NCI-H82 treated with DMSO at 0.1 percent for 48 hours (cell line): Measurements from ENCODE around the gene MAP7D2.

Source experiments
- DNase-seq: peaks from one replicate; lab custom pipeline; 2025; ENCODE audit not compliant: unreplicated experiment; lab: John Stamatoyannopoulos, UW

Gene MAP7D2

DNA sequence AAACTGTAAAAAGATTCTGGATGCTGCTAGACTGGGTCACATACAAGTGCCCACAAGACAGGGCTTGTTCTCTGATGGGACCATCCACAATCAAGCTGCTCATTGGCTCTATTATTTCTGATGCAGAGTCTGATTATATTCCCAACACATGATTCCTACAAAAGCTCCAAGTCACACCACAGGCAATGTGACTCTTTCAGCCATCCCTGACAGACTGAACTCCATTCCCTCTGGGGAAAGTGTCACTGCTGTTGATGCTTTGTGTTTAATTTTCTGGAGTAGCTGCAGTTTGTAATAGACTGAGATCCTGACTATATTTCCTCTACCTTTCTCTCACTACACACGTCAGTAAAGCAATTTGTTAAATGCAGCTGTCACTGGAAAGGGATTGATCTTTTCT lies 70.5 kb downstream of the MAP7D2 start:
- DNase-seq, result no peak

DNA sequence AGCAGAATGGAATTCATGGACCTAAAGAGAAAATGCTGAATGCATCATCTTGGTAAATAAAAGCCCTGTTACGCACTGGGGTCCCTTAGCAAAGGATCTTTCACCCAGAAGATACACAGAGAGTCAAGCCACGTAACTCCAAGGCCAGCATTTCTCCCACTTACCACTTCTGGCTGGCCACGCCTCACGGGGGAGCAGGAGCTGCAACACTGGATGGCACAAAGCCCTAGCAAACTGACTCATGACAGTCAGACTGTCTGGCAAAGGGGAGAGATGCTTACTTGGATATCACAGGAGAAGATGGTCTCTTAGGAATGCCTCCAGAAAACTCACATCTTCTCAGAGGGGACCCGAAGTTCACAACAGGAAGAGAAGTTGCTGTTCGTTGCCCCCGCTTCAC lies 74.5 kb downstream of the MAP7D2 start:
- no peak for DNase-seq

DNA sequence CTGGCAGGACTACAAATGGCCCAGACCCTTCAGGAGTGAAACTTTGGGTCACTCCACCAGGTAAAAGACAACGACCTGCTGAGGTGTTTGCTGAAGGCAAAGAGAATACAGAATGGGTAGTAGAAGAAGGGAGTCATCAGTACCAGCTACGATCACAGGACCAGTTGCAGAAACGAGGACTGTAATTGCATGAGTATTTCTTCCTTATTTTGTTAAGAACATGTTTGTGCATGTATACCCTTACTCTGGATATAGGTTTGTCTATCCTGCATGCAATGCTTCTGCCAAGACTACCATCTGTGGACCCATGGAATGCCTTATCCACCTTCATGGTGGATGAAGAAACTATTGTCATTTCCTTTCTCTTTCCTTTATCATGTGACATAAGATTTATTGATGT lies 77.7 kb downstream of the MAP7D2 start:
- no peak for DNase-seq

DNA sequence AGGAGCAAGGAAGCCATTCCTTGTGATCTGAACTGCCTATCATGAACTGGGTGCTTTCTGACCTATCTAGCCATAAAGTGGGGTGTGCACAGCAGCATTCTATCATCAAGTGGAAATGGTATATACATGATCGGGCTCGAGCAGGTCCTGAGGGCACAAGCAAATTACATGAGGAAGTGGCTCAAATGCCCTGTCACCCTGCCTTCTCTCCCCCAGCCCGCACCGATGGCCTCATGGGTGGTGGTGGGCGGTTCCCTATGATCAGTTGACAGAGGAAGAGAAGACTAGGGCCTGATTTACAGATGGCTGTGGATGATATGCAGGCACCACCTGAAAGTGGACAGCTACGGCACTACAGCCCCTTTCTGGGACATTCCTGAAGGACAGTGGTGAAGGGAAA lies 79.5 kb downstream of the MAP7D2 start:
- no peak for DNase-seq

DNA sequence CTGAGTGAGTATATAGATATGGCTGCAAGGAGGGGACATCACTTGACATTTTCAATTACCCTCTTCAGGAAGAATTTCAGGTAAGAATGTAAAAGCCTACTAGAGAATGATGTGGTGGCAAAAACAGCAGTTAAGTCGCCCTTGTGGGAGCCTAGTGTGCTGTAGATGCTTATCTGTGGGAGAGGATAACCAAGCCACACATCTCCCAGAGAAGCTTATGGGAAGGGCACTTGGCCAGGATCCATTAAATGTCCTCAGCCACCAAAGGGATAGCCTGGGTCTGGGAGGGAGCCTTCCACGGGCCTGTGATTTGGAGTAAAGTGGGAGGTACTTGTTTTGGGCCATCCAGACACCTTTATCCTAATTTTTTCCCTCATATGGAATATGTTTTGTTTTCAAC lies 84.5 kb downstream of the MAP7D2 start:
- no peak for DNase-seq

DNA sequence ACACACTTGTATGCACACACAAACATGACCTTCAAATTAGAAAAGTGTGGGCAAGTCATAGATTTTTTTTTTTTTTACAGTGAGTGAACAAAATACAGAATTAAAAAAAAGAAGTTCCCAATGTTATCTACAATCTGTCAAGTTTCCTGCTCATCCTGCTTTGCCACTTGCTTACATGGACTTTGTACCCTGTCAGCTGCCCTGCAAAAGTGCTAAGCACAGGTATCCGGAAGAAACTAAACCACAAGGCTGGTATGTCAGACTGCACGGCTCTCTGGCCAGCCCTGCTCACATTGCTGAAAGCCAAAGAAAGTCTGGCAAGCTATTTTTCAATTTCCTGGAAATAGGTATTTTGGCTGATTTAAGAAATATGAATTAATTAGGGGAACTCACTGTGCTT lies 87.0 kb downstream of the MAP7D2 start:
- no peak for DNase-seq

DNA sequence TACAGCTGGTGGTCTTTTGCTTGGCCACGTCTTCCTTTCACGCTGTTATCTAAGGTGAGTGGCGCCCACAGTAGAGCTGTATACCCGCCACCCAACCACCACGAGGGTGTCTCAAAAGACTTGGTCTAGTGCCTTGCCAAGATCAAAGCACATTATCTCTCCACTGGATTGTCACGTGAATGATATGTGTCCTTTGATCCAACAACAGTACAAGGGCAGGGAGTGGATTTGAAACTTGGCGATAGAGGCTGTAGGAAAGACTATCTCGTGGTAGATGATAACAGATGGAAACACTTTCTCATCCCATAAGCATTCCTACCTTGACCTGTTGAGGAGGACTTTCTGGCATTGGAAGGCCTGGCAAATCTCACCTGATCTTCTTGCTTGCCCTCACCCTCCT lies 88.1 kb downstream of the MAP7D2 start:
- no peak for DNase-seq

DNA sequence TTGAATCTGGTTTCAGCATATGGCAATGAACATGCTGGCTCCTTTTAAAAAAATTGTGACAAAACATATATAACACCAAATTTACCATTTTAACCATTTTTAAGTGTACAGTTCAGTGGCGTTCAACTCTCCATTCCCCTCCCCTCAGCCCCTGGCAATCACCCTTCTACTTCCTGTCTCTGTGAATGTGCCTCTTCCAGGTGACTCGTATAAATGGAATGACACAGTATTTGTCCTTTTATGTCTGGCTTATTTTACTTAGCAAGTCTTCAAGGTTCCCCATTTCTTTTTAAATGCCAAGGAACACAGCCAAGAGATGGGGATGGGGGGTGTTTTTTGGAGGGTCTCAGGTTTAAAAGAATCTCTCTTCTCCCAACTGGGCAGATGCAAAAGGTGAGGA lies 90.4 kb downstream of the MAP7D2 start:
- no peak for DNase-seq

DNA sequence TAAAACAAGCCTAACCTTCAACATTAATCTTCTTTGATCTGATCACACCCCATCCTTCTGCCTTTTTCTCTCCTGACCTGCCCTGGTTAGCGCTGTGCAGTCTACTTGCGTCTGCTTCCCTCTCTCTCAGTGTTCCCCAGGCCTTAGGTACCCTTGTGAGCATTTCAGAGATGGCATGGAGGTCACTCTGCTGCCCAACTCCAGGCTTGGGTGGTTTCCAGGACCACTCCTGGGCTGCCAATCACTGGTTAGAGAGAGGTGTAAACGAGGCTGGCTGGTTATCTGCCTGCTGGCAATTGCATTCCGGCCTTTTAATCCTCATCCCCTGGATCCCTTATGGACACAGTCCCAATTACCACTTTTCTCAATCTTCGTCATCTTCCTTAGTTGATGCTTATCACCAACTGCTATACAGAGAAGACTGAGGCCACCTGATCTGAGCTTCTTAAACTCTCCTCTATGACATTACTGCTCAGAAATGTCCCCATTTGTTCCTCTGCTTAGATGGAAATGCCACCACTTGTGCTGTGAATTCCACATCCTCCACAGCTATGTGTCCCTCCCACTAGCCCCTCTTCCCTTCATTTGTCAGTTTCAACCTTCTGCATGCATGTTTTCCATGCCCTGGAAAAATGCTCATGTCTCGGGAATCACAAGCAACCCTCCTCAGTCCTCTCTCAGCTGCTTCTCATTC lies 96.9 kb downstream of the MAP7D2 start:
- no peak for DNase-seq

DNA sequence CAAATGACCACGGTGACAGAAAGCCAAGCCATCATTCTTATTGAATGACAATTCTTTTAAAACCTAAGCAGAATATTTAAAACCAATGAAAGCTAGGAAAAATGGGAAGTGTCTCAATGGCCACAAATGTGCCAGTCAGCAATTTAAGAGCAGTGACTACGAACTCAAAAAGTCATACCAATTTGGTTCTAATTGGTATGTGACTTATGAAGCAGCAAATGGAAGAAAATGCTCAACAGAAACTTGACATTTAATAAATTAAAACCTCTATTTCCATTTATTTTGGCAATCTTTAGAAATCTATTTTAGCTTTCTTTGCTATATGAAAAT lies 100.1 kb downstream of the MAP7D2 start:
- no peak for DNase-seq

DNA sequence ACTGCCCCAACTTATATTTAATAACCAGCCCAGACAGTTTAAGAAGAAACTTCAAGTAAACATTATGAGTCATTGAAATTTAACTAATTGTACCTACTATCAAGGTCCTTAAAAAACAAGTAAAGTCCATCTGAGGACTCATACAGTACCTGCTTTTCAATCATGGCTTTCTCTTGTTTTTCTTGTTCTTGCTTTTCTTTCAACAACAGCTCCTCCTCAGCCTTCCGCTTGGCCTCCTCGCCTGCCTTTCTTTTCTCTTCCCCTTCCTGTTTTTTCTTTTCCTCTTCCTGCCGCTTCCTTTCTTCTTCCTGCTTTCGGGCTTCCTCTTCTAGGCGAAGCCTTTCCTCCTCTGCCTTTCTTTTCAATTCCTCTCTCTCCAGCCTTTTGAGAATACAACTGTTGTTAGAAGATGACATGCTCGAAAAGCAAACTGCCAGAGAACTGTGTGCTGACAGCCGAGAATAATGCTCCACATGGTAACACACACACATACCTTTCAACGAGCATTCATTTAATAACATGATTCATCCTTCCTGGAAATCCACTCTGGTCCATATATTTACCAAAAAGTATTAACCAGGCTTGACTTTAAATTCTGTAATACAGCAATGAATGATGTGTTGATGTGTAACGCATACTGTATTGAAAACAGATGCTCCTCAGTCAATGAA lies 100.6 kb downstream of the MAP7D2 start:
- no peak for DNase-seq

DNA sequence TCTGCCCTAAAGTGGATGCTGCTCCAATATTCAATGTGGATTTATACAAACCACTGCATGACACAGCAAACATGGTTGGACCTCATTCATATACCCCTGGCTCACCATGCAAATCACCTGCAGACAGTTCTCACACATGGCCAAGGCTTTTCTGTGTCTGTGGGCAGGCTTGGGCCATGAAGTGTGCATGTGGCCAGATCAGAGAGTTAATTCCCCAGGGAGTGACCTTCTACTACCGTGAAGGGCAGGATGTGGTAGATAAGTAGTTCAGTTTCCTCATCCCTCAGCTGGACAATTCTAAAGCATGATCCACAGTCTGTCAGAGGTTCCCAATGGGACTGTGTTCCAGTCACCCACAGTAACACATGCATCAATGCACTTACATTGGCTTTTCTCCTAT lies 101.3 kb downstream of the MAP7D2 start:
- no peak for DNase-seq

DNA sequence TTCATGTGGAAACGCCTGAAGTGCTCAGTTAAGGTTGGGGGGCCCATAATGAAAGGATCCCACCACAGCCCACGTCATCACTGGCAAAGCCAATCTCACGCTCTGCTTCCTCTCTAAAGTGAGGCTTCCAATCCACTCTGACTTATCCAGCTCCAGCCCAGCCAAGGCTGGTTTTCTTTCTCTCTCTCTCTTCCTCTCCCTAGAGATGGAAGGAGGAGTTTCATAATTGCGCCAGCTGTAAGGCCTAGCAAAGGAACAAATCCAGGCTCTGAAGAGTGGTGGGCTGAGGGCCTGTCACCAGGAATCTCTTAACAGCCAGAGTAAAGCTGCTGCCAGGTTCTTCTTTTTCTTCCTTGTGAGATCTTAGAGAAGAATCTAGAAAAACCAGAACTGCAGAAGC lies 105.1 kb downstream of the MAP7D2 start:
- no peak for DNase-seq

DNA sequence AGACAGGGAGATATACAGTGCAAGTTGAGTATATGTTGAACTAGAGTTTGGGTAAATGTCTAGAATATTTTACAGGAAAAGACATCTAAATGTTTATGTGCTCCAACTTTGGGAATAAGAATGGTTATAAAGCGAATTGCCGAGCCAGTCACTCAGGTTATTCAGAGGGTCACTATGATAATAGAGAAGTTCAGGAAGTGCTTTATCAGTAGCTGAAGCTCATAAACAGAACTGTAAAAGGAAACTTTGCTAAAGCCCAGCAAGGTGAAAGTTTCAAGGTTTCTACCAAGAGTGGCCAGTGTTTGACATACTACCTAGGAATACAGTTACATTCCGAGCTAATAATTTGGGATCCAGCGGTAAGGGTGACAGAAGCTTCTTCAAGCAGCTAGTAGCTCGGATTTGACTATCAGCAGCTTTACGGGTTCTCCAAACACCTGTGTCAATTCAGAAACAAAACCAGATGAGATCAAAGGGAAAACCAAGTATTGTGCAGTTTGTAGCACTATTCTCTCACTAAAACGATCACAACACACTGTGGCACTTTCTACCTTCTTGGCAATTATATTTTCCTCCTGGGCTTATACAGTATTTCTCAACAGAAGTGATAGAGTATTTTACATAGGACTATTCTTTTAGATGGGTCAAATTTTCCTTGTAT lies 108.6 kb downstream of the MAP7D2 start:
- DNase-seq, result no peak

DNA sequence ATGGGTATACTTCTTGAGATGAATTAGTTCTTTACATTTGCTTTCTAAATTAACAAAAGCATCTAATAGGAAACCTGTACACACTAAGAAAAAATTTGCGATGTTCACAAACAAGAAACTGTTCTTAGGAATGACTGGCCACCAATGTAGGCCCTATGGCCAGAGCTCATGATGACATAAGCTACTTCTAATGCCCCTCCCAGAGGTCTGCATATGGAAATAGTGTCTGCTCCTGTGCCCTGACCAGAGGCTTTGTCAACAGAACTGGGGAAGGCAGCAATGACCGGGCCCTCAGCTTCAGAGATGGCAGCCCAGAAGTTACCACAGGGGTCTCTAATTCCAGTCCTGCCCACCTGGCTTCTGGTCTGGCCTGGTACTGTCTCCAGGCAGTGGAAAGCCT lies 110.8 kb downstream of the MAP7D2 start:
- no peak for DNase-seq

DNA sequence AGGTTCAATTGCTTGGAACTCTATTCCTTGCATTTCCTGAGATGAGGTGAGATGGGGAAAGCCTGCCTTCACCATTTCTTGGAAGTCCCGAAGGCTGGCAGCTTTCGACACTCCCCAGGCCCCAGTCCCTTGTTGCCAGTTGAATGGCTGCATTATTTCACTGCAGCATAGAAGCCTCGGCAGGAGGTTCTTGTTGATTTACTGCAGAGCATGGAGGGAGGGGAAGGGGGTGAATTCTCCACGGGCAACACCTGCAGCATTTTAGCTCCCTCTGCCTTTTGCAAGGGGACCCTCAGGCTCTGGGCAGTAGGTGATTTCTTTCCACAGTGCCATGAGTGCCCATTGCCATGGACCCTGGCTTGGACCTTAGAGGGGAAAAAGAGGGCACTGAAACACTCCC lies 115.1 kb downstream of the MAP7D2 start:
- DNase-seq, result no peak

DNA sequence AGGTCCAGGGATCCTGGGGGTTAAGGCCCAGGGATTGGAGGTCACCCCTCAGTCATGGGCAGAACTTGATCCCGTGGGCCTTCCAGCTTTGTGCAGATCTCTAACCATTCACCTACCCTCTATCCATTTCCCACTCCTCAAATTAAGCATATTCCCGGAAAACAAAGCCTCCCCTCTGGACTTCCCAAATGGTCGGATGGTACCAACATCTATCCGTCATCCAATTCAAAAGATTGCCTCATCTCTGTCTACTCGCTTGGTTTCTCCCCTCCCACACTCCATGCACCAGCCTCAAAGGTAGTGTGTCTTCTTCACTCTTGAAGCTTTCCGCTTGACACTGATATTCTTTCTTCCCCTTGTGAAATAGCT lies 125.4 kb downstream of the MAP7D2 start:
- DNase-seq, result no peak

DNA sequence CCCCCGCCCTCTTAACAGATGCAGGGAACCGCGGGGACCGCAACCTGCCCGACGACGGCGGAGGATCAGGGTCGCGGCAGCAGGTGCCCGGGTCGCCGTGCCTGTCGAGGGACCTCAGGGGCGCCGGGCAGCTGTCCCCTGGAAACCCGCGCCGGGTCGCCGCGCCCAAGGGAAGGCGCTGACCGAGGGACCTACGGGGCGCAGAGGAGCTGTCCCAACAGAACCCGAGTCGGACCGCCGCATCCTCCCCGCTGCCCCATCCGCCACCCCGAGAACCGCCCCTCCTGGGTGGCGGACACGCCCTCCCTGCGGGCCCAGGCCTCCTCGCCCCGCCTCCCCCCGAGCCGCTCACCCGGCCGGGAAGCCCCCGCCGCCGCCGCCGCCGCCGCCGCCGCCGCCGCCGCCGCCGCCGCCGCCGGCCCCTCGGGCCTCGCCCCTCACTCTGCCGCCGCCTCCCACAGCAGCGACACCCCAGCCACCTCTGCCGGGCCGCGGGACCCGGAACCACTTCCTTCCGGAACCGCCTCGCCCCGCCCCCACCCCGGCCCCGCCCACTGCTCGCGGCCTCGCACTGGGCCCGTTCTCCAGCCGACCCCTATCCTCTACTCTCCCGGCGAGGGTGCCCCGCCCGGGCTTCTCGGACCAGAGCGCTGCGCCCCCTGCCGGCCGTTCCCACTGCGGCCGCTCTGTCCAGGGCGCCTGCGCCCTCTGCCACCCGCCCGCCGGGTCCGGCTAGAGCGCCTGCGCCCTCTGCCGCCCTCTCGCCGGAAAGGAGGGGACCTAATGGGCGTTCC lies 126.0 kb downstream of the MAP7D2 start, which contains the start of gene BCLAF3:
TSS of gene BCLAF3 (minus strand) at position 506 of the 794 bp plus-strand sequence. CDS start 20,797 bp downstream, outside the sequence.
- peak; percentile 79 for DNase-seq

DNA sequence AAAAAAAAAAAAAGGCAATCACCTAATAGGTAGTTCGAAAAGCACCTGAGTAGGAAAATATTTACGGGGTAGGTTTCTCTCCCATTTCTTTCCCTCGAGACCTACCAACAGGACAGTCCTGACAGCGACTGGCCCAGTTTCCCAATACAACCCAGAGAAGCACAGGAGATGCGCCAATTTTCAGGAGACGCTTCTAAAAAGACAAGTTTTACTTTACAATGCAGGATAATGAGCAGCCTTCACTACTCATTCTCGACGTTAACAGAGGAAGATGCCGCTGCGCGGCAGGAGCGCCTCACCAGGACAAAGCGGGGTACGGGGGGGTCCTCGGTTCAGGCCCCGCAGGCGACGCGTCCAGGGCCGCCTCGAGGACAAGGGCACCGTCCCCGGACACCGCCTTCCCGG lies 126.6 kb downstream of the MAP7D2 start:
- DNase-seq, result no peak

DNA sequence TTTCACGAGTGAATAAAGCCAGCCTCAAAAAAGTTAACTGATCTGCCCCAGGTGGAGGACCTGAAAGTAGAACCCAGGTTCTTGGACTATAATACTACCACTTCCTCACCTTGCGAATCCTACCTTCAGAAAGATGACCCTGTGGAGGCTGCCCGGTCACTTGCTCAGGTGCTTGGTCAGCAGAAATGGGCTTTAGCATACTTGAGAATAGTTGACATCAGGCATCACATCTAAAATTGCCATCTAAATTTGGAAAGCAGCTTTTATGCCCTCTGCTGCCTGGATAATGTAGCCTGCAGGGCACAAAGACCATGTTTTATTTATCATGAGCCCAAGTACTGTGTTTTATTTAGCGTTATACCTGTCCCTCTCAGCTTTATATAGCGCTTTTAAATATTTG lies 128.9 kb downstream of the MAP7D2 start:
- no peak for DNase-seq

DNA sequence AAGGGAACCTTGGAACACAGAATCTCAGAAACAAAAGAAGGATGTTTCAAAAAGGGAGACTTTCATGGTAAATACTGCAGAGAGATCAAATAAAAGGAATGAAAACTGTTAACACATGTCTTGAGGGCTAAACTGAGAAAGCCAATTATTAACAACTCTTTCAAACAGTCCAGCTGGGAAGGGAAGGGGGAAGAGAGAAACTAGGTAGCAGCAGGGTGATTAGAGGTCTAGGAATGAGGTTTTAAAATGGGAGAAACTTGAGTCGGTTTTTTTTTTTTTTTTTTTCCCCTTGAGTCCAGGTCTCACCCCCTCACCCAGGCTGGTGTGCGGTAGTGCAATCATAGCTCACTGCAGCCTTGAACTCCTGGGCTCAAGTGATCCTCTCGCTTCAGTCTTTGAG lies 130.2 kb downstream of the MAP7D2 start:
- DNase-seq, result no peak

DNA sequence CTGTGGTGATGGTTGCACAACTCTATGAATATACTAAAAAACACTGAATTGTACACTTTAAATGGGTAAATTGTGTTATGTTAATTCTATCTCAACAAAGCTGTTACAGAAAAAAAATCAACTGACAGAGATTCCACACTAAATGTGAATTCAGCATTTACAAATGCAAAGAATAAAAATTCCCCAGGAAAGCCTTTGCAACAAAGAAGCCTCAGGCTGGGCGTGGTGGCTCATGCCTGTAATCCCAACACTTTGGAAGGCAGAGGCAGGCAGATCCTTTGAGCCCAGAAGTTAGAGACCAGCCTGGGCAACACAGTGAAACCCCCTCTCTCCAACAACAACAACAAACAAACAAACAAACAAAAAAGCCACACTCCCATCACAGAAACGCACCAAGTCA lies 134.8 kb downstream of the MAP7D2 start:
- DNase-seq, result no peak
